ENCODE results near the gene METAP1.
"Not testable (repeated sequence)": the region's sequence is repeated elsewhere in the genome, so short reads cannot be mapped to it uniquely, and the experiment has no call there.

Gene METAP1

DNA sequence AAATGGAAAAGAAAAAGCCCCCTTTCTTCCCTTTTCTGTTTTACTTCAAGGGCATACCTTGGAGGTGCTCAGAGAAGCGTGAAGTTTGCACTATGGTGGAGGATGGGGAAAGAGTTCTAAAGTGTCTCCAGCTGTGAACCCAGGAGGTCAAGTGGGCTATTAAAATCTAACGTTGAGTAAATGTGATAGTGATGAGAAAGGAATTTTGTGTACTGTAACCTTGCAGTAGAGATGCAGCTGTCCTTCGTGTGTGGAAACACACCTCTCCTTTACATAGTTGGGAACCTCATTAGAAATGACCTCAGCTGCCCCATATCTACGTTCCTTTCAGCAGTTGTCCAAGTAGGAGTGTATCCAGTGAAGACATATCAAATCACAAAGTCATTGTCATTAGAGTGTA is 66.6 kb downstream of the METAP1 start:
- in situ Hi-C loops (cut with HindIII; ENCODE audit: low sequenced_read_pairs) = no loop called here
- no peak overlapping the region for H3K4me3 ChIP-seq (ENCODE audit: low read depth, low read length)
- TF ChIP-seq, protein P1, sequence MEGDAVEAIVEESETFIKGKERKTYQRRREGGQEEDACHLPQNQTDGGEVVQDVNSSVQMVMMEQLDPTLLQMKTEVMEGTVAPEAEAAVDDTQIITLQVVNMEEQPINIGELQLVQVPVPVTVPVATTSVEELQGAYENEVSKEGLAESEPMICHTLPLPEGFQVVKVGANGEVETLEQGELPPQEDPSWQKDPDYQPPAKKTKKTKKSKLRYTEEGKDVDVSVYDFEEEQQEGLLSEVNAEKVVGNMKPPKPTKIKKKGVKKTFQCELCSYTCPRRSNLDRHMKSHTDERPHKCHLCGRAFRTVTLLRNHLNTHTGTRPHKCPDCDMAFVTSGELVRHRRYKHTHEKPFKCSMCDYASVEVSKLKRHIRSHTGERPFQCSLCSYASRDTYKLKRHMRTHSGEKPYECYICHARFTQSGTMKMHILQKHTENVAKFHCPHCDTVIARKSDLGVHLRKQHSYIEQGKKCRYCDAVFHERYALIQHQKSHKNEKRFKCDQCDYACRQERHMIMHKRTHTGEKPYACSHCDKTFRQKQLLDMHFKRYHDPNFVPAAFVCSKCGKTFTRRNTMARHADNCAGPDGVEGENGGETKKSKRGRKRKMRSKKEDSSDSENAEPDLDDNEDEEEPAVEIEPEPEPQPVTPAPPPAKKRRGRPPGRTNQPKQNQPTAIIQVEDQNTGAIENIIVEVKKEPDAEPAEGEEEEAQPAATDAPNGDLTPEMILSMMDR (IDR thresholded peaks at IDR 0.05; ENCODE audit: low read depth, low read length) = no peak
- DNase-seq (ENCODE audit: low read depth, low spot score) = no peak

DNA sequence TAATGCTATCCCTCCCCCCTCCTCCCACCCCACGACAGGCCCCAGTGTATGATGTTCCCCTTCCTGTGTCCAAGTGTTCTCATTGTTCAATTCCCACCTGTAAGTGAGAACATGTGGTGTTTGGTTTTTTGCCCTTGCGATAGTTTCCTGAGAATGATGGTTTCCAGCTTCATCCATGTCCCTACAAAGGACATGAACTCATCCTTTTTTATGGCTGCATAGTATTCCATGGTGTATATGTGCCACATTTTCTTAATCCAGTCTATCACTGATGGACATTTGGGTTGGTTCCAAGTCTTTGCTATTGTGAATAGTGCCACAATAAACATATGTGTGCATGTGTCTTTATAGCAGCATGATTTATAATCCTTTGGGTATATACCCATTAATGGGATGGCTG is 70.0 kb downstream of the METAP1 start:
- H3K4me3 ChIP-seq (ENCODE audit: low read depth, low read length); in situ Hi-C loops (cut with HindIII; ENCODE audit: low sequenced_read_pairs); DNase-seq (ENCODE audit: low read depth, low spot score): not testable (repeated sequence)

DNA sequence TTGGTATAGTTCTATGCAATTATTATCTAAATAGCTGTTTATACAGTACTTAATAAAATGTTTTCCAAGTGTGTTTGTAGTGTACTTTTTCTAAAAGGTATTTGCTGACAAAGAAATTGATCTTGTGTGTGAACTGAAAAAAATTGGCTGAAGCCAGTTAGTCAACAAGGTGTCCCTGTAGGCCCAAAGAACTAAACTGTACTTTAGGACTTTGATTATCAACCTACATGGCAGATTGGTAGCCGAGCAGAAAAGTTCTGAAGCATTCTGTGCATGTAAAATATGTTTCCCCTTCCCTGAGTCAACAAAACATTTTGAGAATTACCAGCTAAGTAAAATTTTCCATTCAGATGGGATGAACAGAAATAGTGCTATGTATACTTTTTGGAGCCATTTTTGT is 72.1 kb downstream of the METAP1 start:
- in situ Hi-C loops (cut with HindIII; ENCODE audit: low sequenced_read_pairs) = no loop called here
- H3K4me3 ChIP-seq (ENCODE audit: low read depth, low read length) = no peak overlapping the region
- DNase-seq (ENCODE audit: low read depth, low spot score) = no peak
- TF ChIP-seq, protein P1 (IDR thresholded peaks at IDR 0.05; ENCODE audit: low read depth, low read length) = no peak

DNA sequence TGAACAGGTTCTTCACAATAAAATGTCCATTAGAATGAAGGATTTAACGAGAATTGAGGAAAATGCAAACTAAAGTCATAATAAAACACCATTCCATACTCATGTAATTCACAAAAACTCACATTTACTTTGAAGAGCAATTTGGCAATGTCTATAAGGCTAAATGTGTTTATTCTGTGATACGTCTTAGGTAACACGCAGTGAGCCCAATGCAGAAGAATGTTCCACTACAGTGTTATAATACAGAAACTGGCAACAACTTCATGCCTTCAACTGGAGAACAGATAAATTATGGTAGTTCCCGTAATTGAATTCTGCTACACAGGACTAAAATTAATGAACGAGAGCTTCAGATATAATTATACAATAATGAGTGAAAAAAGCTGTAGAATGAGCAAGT is 75.6 kb downstream of the METAP1 start:
- no peak for DNase-seq (ENCODE audit: low read depth, low spot score)
- no peak overlapping the region for H3K4me3 ChIP-seq (ENCODE audit: low read depth, low read length)
- in situ Hi-C loops (cut with HindIII; ENCODE audit: low sequenced_read_pairs) = no loop called here
- TF ChIP-seq, protein P1 (IDR thresholded peaks at IDR 0.05; ENCODE audit: low read depth, low read length) = no peak

DNA sequence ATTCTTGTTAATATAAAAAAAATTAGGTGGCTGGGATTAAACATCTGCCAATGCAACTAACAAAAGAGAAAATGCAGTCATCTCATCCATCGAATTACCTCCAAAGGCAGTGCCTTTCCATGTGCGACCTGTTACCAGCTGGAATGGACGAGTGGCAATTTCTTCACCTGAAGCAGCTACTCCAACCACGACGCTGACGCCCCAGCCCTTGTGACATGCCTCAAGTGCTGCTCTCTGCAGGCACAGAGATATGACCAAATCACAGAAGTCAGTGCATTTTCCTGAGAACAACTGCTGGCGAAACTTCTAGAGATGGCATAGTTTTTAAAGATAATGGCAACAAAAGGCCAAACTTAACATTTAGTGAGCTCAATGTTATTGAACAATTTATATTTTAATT is 79.3 kb downstream of the METAP1 start:
- TF ChIP-seq, protein P1 (IDR thresholded peaks at IDR 0.05; ENCODE audit: low read depth, low read length) = no peak
- H3K4me3 ChIP-seq (ENCODE audit: low read depth, low read length) = no peak overlapping the region
- in situ Hi-C loops (cut with HindIII; ENCODE audit: low sequenced_read_pairs) = no loop called here
- DNase-seq (ENCODE audit: low read depth, low spot score) = no peak

DNA sequence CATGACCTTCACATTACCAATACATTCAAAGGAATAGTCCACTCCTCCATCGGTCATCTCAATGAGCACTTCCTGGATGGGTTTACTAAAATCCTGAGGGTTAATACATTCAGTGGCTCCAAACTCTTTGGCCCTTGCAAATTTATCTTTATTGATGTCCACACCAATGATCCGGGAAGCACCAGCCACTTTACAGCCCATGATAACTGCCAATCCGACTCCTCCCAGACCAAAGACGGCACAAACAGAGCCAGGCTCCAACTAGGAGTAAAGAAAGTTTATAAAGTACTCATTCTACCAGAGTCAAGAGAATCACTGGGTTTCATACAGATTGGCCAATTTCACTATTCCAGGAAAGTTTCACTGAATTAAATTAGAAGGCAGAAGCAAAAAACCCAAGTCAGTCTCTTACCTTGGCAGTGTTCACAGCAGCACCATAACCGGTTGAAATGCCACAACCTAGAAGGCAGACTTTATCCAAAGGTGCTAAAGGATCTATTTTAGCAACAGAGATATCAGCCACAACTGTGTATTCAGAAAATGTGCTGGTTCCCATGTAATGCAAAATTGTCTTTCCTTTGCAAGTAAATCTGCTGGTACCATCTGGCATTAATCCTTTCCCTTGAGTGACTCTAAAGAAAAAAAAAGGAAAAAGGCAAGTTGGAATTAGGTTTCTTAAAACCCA is 80.9 kb downstream of the METAP1 start:
- in situ Hi-C loops (cut with HindIII; ENCODE audit: low sequenced_read_pairs) = no loop called here
- TF ChIP-seq, protein P1 (IDR thresholded peaks at IDR 0.05; ENCODE audit: low read depth, low read length) = no peak
- no peak for DNase-seq (ENCODE audit: low read depth, low spot score)
- H3K4me3 ChIP-seq (ENCODE audit: low read depth, low read length) = no peak overlapping the region

DNA sequence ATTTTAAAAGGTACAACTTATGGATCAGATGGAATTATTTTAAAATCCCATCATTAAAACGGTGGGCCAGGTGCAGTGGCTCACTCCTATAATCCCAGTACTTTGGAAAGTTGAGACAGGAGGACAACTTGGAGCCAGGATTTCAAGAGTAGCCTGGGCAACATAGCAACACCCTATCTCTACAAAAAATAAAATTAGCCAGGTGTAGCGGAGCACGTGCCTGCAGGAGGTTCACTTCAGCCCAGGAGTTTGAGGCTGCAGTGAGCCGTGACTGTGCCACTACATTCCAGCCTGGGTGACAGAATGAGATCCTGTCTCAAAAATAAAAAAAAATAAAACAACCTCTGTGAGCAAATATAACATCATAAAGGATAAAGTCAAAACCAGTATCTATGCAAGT is 81.7 kb downstream of the METAP1 start:
- TF ChIP-seq, protein P1 (IDR thresholded peaks at IDR 0.05; ENCODE audit: low read depth, low read length) = no peak
- no peak overlapping the region for H3K4me3 ChIP-seq (ENCODE audit: low read depth, low read length)
- in situ Hi-C loops (cut with HindIII; ENCODE audit: low sequenced_read_pairs) = no loop called here
- no peak for DNase-seq (ENCODE audit: low read depth, low spot score)
